GM23248 (cell line): ENCODE measurements around the gene NF1. TPM values are rescaled to one million over a fixed set of nuclear protein-coding genes. Genes with fewer than 3 reads are reported as not detected.

Source experiments
- DNase-seq: peaks from one replicate; pipeline ENCODE4 v3.0.0-alpha.2; 2015
- H2AFZ ChIP-seq: fragments of 200-600 bp; sonication (generic); 2 replicates; pipeline ENCODE4 v1.6.1; 2016; ENCODE audit warnings: antibody characterized with exemption
- H3F3A ChIP-seq: fragments of 200-600 bp; sonication (generic); 2 replicates; pipeline ENCODE4 v1.6.1; 2016; ENCODE audit warnings: mild to moderate bottlenecking, antibody characterized with exemption, mixed run types; ENCODE audit not compliant: insufficient read depth
- H3K27ac ChIP-seq: fragments of 200-600 bp; sonication (generic); 2 replicates; pipeline ENCODE4 v1.5.1; 2016; ENCODE audit warnings: mild to moderate bottlenecking
- H3K27me3 ChIP-seq: fragments of 200-600 bp; sonication (generic); replicated peaks from 2 replicates; pipeline ENCODE4 v1.6.1; 2016; ENCODE audit warnings: mild to moderate bottlenecking; ENCODE audit not compliant: insufficient read depth
- H3K36me3 ChIP-seq: fragments of 200-600 bp; sonication (generic); 2 replicates; pipeline ENCODE4 v1.6.1; 2016; ENCODE audit warnings: low read depth, mild to moderate bottlenecking
- H3K4me1 ChIP-seq: fragments of 200-600 bp; sonication (generic); 2 replicates; pipeline ENCODE4 v1.6.1; 2016; ENCODE audit warnings: mild to moderate bottlenecking; ENCODE audit not compliant: insufficient read depth
- H3K4me2 ChIP-seq: fragments of 200-600 bp; sonication (generic); one replicate; pipeline ENCODE4 v1.6.1; 2016; ENCODE audit warnings: mild to moderate bottlenecking; ENCODE audit not compliant: unreplicated experiment
- H3K4me3 ChIP-seq: fragments of 200-600 bp; sonication (generic); 2 replicates; pipeline ENCODE4 v1.5.1; 2016; ENCODE audit warnings: mild to moderate bottlenecking
- H3K79me2 ChIP-seq: fragments of 200-600 bp; sonication (generic); 2 replicates; pipeline ENCODE4 v1.6.1; 2016; ENCODE audit warnings: mild to moderate bottlenecking; ENCODE audit not compliant: insufficient read depth
- H3K9ac ChIP-seq: fragments of 200-600 bp; sonication (generic); 2 replicates; pipeline ENCODE4 v1.6.1; 2016; ENCODE audit warnings: mild to moderate bottlenecking
- H3K9me2 ChIP-seq: fragments of 200-600 bp; sonication (generic); 2 replicates; pipeline ENCODE4 v1.6.1; 2016; ENCODE audit warnings: mixed run types, mild to moderate bottlenecking, moderate library complexity; ENCODE audit not compliant: insufficient read depth
- H3K9me3 ChIP-seq: fragments of 200-600 bp; sonication (generic); one replicate; pipeline ENCODE4 v1.6.1; 2017; ENCODE audit warnings: low read depth
- H4K20me1 ChIP-seq: fragments of 200-600 bp; sonication (generic); 2 replicates; pipeline ENCODE4 v1.6.0; 2016; ENCODE audit not compliant: insufficient read depth
- EZH2 ChIP-seq: fragments of 200-600 bp; sonication (generic); IDR thresholded peaks from 2 replicates; pipeline ENCODE4 v1.6.1; 2018; ENCODE audit warnings: antibody characterized with exemption, mild to moderate bottlenecking; ENCODE audit not compliant: insufficient read depth, poor library complexity, severe bottlenecking
- EZH2phosphoT487 ChIP-seq: fragments of 200-600 bp; sonication (generic); IDR thresholded peaks from 2 replicates; pipeline ENCODE4 v1.6.1; 2018; ENCODE audit warnings: antibody characterized with exemption, moderate library complexity, mild to moderate bottlenecking, low read depth; ENCODE audit not compliant: insufficient read depth
- WGBS, 2 experiments: methylation state at CpG; one replicate each; pipeline ENCODE4 v1.1.6; 2015 to 2017; ENCODE audit warnings: low lambda C conversion rate in 2 of 2, low coverage in 1 of 2; ENCODE audit errors: missing lambda C conversion rate in 2 of 2; 5-methylcytosine and 5-hydroxymethylcytosine counted together
- in situ Hi-C: fragments of 300-500 bp; cut with MboI; formaldehyde crosslinking; loops from 2 replicates; pipeline ENCODE4 v1.15.0; 2020
- polyA plus RNA-seq: library from polyadenylated mRNA; unstranded; fragments of >200 nt; fragmentation: Nextera tagmentation; extraction: Ambion mirVana; gene quantifications from 2 replicates; pipeline ENCODE4 v1.2.1, GENCODE V29; 2016
- total RNA-seq: library from RNA; depleted of rRNA; stranded (reverse); fragments of >200 nt; shearing (Covaris generic); gene quantifications from 2 replicates; pipeline ENCODE4 v1.2.3, GENCODE V29; 2014

The NF1 gene
- total and polyA plus RNA-seq, 2 experiments from 2014 or later = 6.1 to 24.4 TPM

DNA sequence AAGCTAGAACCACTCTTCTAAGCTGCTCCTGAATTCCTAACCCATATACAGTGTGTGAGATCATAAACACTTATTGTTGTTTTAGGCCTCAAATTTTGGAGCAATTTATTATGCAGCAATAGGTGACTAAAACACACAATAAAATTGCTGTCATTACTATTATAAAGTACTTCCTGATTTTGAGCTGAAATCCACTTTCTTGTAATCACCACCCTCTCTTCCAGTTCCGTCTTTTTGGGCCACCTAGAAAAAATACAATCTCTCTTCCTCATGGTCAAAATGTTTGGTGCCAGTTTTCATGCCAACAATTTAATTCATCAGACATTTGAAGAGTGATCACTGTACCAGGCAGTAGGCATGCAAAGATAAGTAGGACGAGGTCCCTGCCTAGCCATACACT, 43.3 kb upstream of the NF1 start:
- Histone ChIP-seq H4K20me1 (no peaks in the 10 kb centered on the region), H3K9ac (no peak overlapping the region), H3K4me3 (peak overlapping the region; percentile 62; the same call in 1 of the 2 replicates), H3K9me2 (no peaks in the 10 kb centered on the region), H3K27me3 (no peaks in the 10 kb centered on the region), H3K4me2 (peak overlapping the region; percentile 56), H3K4me1 (peaks cover 18% of the 10 kb centered on the region), H3K36me3 (no peaks in the 10 kb centered on the region), H3K27ac (peak overlapping the region; percentile 92), H2AFZ (no peak overlapping the region; the same call in 1 of the 2 replicates), H3K9me3 (no peaks in the 10 kb centered on the region), H3F3A (peaks cover 23% of the 10 kb centered on the region), H3K79me2 (no peaks in the 10 kb centered on the region)
- DNase-seq = peak; percentile 49
- 69 to 77% methylated on average over 2 of the region's 2 CpGs for WGBS, 2 experiments
- TF ChIP-seq EZH2phosphoT487 (no peak), EZH2 (no peak)
- in situ Hi-C loops = no loop called here

DNA sequence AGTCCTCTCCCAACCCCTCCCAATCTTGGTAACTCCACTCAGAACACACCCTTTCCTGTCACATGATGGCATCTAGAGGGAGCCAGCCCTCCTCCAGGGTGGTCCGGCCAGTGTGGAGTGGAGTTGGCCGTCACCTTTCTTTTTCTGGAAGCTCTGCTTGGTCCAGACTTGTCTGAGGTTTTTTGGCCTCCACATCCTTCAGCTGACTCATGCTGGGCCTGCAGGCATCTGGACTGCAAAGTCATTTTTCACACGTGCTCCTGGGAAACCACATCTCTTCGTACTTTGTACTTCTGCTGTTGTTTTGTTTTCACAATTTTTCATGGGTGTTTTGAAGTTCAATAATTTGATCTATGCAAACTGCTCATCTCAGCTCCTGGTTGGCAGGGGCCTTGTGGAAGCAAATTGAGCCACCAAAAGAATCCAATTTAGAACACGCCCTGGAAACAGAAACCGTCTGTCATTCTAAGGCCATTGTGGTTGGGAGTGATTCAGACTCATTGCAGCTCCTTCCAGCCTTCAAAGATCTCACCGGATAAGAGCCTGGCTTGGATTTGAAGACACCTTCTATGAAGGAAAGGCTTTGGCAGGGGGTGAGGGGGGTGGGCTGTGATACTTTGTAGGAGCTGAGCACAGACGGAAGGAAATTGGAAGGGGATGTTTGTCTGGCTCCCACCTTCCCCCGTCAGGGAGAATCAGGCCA, 42.4 kb upstream of the NF1 start:
- peak; percentile 97 for DNase-seq
- in situ Hi-C loops = no loop called here
- H3K9me2 ChIP-seq = no peaks in the 10 kb centered on the region
- no peaks in the 10 kb centered on the region for H3K36me3 ChIP-seq
- TF ChIP-seq EZH2 = no peak
- TF ChIP-seq EZH2phosphoT487 = peak; percentile 94; the same call in 1 of the 2 replicates
- no peaks in the 10 kb centered on the region for H4K20me1 ChIP-seq
- H3K9ac ChIP-seq = peak overlapping the region; percentile 58; the same call in 1 of the 2 replicates
- peaks cover 18% of the 10 kb centered on the region for H3K4me1 ChIP-seq
- no peaks in the 10 kb centered on the region for H3K9me3 ChIP-seq
- H3F3A ChIP-seq = peaks cover 23% of the 10 kb centered on the region
- peak overlapping the region; percentile 62 for H3K4me3 ChIP-seq
- 12% methylated on average over 9 of the region's 9 CpGs for WGBS, 2 experiments
- peak overlapping the region; percentile 82 for H3K4me2 ChIP-seq
- H2AFZ ChIP-seq = peak overlapping the region; percentile 78
- H3K27ac ChIP-seq = peak overlapping the region; percentile 92
- no peaks in the 10 kb centered on the region for H3K79me2 ChIP-seq
- H3K27me3 ChIP-seq = no peaks in the 10 kb centered on the region

DNA sequence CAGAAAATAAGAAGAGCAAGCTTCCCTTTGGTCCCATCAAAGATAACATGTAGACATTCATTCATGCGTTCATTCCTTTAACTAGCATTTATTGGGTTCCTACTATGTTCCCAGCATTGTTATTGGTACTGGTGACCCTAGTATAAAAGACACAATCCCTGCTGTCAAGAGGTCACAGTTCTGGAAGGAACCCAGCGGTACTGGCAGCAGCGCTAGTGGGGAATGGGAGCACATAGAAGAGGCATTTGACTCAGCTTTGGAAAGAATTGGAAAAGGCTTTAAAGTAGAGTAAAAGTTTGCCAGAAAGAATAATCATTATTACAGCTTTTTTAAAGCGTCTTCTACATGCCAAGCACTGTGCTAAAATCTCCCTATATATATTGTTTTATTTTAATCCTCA, 41.7 kb upstream of the NF1 start:
- Histone ChIP-seq H4K20me1 (no peaks in the 10 kb centered on the region), H3K27me3 (no peaks in the 10 kb centered on the region), H3K4me3 (peak overlapping the region; percentile 62; the same call in 1 of the 2 replicates), H3F3A (peaks cover 23% of the 10 kb centered on the region), H3K4me1 (peaks cover 18% of the 10 kb centered on the region), H3K4me2 (peak overlapping the region; percentile 82), H3K9me2 (no peaks in the 10 kb centered on the region), H2AFZ (no peak overlapping the region), H3K36me3 (no peaks in the 10 kb centered on the region), H3K9ac (no peak overlapping the region), H3K9me3 (no peaks in the 10 kb centered on the region), H3K27ac (no peak overlapping the region), H3K79me2 (no peaks in the 10 kb centered on the region)
- 99% methylated on average over 4 of the region's 4 CpGs for WGBS, 2 experiments
- no peak for TF ChIP-seq EZH2phosphoT487
- TF ChIP-seq EZH2 = no peak
- no peak for DNase-seq
- in situ Hi-C loops = no loop called here

DNA sequence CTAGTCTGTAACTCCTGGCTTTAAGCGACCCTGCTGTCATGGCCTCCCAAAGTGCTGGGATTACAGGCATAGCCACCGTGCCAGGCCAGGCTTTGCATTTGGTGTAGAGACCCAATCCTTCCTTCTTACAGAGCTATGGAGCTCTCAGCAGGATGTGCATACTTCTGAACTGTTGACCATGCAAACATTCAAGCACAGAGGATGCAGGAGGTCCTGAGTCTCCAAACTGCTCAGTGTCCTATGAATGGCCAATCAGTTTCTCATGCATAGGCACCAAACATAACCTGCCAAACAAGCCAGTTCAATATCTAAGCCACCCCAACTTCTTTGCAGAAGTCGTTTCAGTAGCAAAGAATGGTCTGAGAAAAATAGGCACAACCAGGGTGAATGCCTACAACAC, 40.0 kb upstream of the NF1 start:
- Histone ChIP-seq H3K4me2 (no peak overlapping the region), H4K20me1 (no peaks in the 10 kb centered on the region), H3K27ac (no peak overlapping the region), H3K9ac (no peak overlapping the region), H3K4me3 (no peak overlapping the region), H3K9me3 (no peaks in the 10 kb centered on the region), H3K27me3 (no peaks in the 10 kb centered on the region), H2AFZ (no peak overlapping the region), H3K9me2 (no peaks in the 10 kb centered on the region), H3K79me2 (no peaks in the 10 kb centered on the region), H3F3A (peaks cover 23% of the 10 kb centered on the region), H3K36me3 (no peaks in the 10 kb centered on the region), H3K4me1 (peaks cover 18% of the 10 kb centered on the region)
- TF ChIP-seq EZH2phosphoT487 (no peak), EZH2 (no peak)
- in situ Hi-C loops = no loop called here
- no peak for DNase-seq
- 97 to 99% methylated on average over 3 of the region's 3 CpGs for WGBS, 2 experiments
